Measurements from ENCODE around the gene GDF15.
"Not testable (repeated sequence)": the region's sequence is repeated elsewhere in the genome, so short reads cannot be mapped to it uniquely, and the experiment has no call there.

GDF15 gene

DNA sequence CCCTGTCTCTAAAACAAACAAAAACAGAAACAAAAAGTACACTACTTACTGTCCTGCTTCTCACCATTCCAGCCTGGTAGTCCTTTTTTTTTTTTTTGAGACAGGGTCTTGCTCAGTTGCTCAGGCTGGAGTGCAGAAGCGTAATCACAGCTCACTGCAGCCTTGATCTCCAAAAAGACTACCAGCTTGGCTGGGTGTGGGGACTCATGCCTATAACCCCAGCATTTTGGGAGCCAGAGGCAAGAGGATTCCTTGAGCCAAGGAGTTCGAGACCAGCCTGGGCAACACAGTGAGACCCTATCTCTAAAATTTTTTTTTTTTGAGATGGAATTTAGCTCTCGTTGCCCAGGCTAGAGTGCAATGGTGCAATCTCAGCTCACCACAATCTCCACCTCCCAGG, 5.1 kb upstream of the GDF15 start:
- H3K9me3 Mint-ChIP-seq: no peaks in the 10 kb centered on the region
- DNase-seq: no peak
- peaks cover 3% of the 10 kb centered on the region for H3K4me1 Mint-ChIP-seq
- H3K4me3 Mint-ChIP-seq: no peak overlapping the region
- H3K27ac Mint-ChIP-seq: no peak overlapping the region
- ATAC-seq: no peak
- H3K27me3 Mint-ChIP-seq: peaks cover 37% of the 10 kb centered on the region

- H3K9me3 Mint-ChIP-seq, DNase-seq, H3K4me3 Mint-ChIP-seq, ATAC-seq, H3K27ac Mint-ChIP-seq: not testable (repeated sequence)
- peaks cover 21% of the 10 kb centered on the region for H3K4me1 Mint-ChIP-seq
- peaks cover 64% of the 10 kb centered on the region for H3K27me3 Mint-ChIP-seq
Measured at GRCh38 chr19:18383622-18384021, 2.3 kb upstream of the GDF15 start.

DNA sequence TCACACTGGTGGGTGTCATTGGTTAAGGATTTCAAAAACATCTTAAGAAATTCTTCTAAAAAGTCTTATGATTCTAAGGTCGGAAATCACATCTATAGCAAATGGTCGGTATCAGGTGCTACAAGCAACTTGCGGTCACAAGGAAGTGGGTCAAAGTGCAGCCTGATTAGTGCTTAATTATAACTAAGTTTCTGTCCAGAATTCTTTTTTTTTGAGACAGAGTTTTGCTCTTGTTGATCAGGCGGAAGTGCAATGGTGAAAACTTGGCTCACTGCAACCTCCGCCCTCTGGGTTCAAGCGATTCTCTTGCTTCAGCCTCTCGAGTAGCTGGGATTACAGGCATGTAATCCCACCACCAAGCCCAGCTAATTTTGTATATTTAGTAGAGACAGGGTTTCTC, 1.2 kb upstream of the GDF15 start:
- DNase-seq (no peak), ATAC-seq (no peak)
- Mint-ChIP-seq H3K4me1 (peaks cover 23% of the 10 kb centered on the region), H3K27me3 (peaks cover 76% of the 10 kb centered on the region), H3K27ac (no peak overlapping the region), H3K4me3 (no peak overlapping the region), H3K9me3 (no peaks in the 10 kb centered on the region)

DNA sequence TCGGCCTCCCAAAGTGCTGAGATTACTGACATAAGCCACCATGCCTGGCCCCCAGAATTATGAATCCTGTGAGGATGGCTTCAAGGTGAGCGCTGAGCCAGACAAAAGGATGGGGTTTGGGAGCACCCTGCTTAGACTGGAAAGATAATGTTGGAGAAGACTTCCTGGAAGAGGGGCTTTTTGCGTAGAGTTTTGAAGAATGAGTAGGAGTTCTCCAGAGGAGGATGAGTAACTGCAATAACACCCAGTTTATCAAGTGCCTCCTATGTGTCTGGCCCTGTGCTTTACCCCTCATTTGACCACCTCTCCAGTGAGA, 641 bp upstream of the GDF15 start:
- no peak overlapping the region for H3K4me3 Mint-ChIP-seq
- DNase-seq (no peak), ATAC-seq (no peak)
- H3K27ac Mint-ChIP-seq: no peak overlapping the region
- no peaks in the 10 kb centered on the region for H3K9me3 Mint-ChIP-seq
- peaks cover 23% of the 10 kb centered on the region for H3K4me1 Mint-ChIP-seq
- H3K27me3 Mint-ChIP-seq: peaks cover 81% of the 10 kb centered on the region

DNA sequence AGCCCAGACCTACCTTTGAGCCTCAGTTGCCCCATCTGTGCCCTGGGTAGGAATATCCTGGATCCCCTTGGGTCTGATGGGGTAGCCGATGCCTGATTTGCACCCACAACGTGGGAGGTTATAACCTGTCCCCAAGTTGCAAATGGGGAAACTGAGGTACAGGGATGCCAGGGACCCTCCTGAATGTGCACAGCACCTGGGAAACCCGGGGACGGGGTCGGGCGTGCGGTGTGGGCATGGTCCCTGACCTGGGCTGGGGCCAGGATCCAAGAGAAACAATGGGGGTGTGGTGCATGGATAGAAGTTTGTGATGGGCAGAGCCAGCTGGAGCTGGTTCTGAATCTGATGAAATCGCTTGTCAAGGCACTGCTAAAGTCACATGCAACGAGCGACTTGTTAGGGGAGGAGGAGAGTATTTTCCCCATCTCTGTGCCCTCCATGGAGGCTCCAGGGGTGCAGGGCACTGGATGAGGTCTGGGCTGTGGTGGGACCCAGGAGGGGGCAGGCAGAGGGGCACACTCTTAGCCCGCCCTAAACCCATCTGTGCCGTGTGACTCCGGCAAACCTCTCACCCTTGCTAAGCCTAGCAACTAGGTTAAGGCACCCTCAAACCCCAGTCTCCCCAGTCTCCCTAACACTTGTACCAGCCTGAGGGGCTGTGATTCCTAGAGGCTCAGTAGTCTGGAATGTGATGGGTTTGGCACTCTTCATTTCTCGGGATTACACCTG, 749 bp downstream of the GDF15 start:
- H3K4me1 Mint-ChIP-seq: peaks cover 23% of the 10 kb centered on the region
- peaks cover 91% of the 10 kb centered on the region for H3K27me3 Mint-ChIP-seq
- H3K4me3 Mint-ChIP-seq: no peak overlapping the region
- DNase-seq (no peak), ATAC-seq (no peak)
- no peaks in the 10 kb centered on the region for H3K9me3 Mint-ChIP-seq
- H3K27ac Mint-ChIP-seq: no peak overlapping the region

- Mint-ChIP-seq H3K4me3 (peak overlapping the region; percentile 76 to 88), H3K27me3 (peaks cover 92% of the 10 kb centered on the region), H3K9me3 (no peaks in the 10 kb centered on the region), H3K27ac (no peak overlapping the region), H3K4me1 (peaks cover 32% of the 10 kb centered on the region)
- DNase-seq (peak; percentile 76 to 84), ATAC-seq (peak; percentile 91)
Measured at GRCh38 chr19:18388100-18388959, 2.4 kb downstream of the GDF15 start.

DNA sequence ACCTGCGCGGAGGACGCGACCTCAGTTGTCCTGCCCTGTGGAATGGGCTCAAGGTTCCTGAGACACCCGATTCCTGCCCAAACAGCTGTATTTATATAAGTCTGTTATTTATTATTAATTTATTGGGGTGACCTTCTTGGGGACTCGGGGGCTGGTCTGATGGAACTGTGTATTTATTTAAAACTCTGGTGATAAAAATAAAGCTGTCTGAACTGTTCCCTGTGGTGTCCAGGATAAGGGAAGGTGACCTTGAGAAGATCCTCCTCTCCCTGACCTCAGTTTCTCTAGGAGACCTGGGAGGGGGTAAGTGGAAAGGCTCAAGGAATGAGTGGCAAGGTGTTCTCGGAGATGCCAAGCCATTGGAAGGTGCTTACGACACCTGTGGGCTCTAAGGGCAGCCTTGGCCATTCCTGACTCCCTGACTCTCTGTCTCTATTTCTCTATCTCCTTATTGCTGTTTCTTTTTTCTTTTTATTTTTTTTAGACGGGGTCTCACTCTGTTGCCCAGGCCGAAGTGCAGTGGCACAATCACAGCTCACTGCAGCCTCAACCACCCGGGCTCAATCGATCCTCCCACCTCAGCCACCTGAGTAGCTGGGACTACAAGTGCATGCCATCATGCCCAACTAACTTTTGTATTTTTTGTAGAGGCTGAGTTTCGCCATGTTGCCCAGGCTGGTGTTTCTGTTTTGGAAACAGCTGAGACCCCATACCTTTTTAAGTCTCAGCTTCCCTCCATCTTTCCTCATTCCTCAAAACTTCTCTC, 3.2 kb downstream of the GDF15 start:
- Mint-ChIP-seq H3K27ac (no peak overlapping the region), H3K9me3 (no peaks in the 10 kb centered on the region), H3K4me1 (peaks cover 32% of the 10 kb centered on the region), H3K4me3 (peak overlapping the region; percentile 21 to 30), H3K27me3 (peaks cover 88% of the 10 kb centered on the region)
- DNase-seq: no peak
- ATAC-seq: no peak

- DNase-seq: no peak
- no peak overlapping the region for H3K4me3 Mint-ChIP-seq
- no peak for ATAC-seq
- no peak overlapping the region for H3K27ac Mint-ChIP-seq
- peaks cover 82% of the 10 kb centered on the region for H3K27me3 Mint-ChIP-seq
- H3K4me1 Mint-ChIP-seq: peaks cover 32% of the 10 kb centered on the region
- no peaks in the 10 kb centered on the region for H3K9me3 Mint-ChIP-seq
Measured at GRCh38 chr19:18389726-18390064, 3.7 kb downstream of the GDF15 start.

- ATAC-seq (no peak), DNase-seq (no peak)
- Mint-ChIP-seq H3K27me3 (peaks cover 77% of the 10 kb centered on the region), H3K4me3 (no peak overlapping the region), H3K4me1 (peaks cover 32% of the 10 kb centered on the region), H3K9me3 (no peaks in the 10 kb centered on the region), H3K27ac (no peak overlapping the region)
Measured at GRCh38 chr19:18390065-18390907, 4.3 kb downstream of the GDF15 start.

DNA sequence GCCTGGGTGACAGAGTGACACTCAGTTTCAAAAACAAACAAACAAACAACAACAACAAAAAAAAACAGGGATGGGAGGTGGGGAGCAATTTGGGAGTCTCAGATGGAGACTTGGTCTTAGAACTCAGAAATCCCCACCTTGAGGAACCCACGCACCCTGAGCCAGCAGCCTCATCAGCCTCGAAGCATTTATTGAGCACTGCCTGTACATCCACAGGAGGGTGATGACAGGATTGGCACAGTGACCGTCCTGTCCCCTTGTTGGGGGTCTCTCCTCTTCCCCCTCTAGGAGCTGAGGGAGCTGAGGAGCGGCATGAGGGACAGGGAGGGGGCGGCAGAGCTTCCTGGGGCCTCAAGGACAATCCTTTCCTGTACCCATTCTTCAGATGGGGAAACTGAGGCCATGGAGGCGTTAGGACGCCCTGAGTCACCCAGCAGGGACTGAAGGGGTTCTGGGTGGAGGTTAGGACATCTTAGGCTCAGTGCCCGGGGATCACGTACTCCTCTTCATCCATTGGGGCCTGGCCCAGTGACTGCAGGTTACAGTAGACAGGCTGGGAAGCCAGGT, 5.6 kb downstream of the GDF15 start:
- Mint-ChIP-seq H3K27me3 (peaks cover 77% of the 10 kb centered on the region), H3K4me3 (no peak overlapping the region), H3K27ac (no peak overlapping the region), H3K9me3 (no peaks in the 10 kb centered on the region), H3K4me1 (peaks cover 24% of the 10 kb centered on the region)
- ATAC-seq: no peak
- DNase-seq: no peak

DNA sequence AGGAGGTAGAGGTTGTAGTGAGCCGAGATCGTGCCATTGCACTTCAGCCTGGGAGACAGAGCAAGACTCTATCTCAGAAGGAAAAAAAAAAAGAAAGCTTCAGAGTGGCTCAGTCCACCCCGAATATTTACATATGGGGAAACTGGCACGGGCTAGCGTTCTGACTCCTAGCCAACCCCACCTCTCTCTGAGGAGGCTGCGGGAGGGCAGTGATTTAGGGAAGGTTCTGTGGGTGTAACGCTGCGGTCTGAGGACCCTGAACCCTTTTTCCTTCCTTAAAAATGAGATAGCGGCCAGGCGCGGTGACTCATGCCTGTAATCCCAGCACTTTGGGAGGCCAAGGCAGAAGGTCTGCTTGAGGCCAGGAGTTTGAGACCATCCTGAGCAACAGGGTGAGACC, 6.5 kb downstream of the GDF15 start:
- H3K9me3 Mint-ChIP-seq: no peaks in the 10 kb centered on the region
- no peak overlapping the region for H3K4me3 Mint-ChIP-seq
- H3K4me1 Mint-ChIP-seq: peaks cover 28% of the 10 kb centered on the region
- DNase-seq (no peak), ATAC-seq (no peak)
- H3K27me3 Mint-ChIP-seq: peaks cover 77% of the 10 kb centered on the region
- no peak overlapping the region for H3K27ac Mint-ChIP-seq

- DNase-seq: no peak
- peaks cover 77% of the 10 kb centered on the region for H3K27me3 Mint-ChIP-seq
- peaks cover 28% of the 10 kb centered on the region for H3K4me1 Mint-ChIP-seq
- no peak overlapping the region for H3K4me3 Mint-ChIP-seq
- no peaks in the 10 kb centered on the region for H3K9me3 Mint-ChIP-seq
- no peak for ATAC-seq
- no peak overlapping the region for H3K27ac Mint-ChIP-seq
Measured at GRCh38 chr19:18392926-18393325, 7.0 kb downstream of the GDF15 start.

DNA sequence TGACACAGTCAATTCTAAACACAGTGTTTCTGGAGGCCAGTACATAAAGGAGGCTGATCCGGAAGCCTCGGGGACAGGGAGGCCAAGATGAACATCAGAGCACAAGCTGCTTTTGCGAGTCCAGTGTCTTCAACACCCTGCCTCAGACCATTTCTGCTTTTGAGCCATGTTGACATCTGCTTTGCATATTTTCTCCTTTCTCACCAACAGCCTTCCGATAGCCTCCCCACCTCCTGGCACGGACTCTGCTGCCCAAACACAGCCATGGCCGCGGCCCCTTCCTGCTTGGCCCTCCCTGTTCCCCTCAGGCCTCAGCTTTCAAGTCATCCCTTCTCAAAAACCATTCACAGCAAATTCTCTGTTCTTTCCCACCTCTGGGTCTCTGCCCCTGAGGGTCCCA, 7.9 kb downstream of the GDF15 start:
- H3K4me1 Mint-ChIP-seq: peaks cover 19% of the 10 kb centered on the region
- no peak overlapping the region for H3K4me3 Mint-ChIP-seq
- H3K9me3 Mint-ChIP-seq: no peaks in the 10 kb centered on the region
- DNase-seq: no peak
- peaks cover 74% of the 10 kb centered on the region for H3K27me3 Mint-ChIP-seq
- ATAC-seq: no peak
- H3K27ac Mint-ChIP-seq: no peak overlapping the region

DNA sequence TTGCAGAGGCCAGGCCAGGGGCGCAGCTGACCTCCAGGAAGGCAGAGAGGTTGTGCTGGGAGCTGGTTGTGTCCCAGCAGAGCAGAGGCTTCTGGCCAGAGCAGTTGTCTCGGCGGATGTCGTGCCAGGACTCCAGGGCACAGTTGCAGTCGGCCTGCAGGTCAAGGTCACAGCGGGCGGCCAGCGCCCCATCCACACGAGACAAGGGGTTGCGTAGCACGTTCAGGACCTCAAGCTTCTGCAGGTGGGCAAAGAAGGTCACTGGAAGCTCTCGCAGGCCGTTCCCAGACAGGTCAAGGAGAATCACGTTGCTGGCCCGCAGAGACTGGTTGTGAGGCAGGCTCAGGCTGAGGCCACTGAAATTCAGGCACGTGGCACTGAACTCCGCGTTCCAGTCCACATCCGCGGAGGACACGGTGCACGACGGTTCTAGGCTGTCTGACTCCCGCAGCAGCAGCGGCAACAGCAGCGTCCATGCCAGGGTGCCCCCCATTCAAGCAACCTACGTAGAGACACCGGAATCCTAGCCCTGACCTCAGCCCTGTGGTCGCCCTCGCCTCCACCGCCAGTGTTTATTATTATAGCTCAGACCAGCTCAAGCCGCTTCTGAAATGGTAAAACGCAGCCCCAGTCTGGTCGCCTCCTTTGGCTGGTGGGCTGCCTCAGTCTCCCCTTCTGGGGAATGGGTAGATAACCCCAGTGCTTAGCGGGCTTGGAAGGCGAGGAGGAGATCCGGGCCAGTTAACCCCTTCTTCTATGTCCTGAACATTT, 10.7 kb downstream of the GDF15 start:
- ATAC-seq (no peak), DNase-seq (no peak)
- Mint-ChIP-seq H3K27me3 (peaks cover 49% of the 10 kb centered on the region), H3K27ac (no peak overlapping the region), H3K4me3 (no peak overlapping the region), H3K9me3 (no peaks in the 10 kb centered on the region), H3K4me1 (peaks cover 24% of the 10 kb centered on the region)

All from stimulated activated naive CD8-positive, alpha-beta T cell treated with anti-CD3 and anti-CD28 coated beads, Interleukin-15, amount 100 ng/mL, for 72 hours (primary cell).